Parathyroid adenoma (tissue), 2 donors: Measurements from ENCODE around the gene AMDHD2.

Experiments
- H2AFZ ChIP-seq: fragments of 300-600 bp; sonication (generic); one replicate; pipeline ENCODE4 v1.7.0; 2017; ENCODE audit warnings: antibody characterized with exemption, mild to moderate bottlenecking
- H3K27ac ChIP-seq: fragments of 300-600 bp; sonication (generic); one replicate; pipeline ENCODE4 v1.7.0; 2017
- H3K27me3 ChIP-seq: fragments of 300-600 bp; sonication (generic); one replicate; pipeline ENCODE4 v1.7.0; 2017; ENCODE audit warnings: low read length; ENCODE audit not compliant: control insufficient read depth, insufficient read depth
- H3K36me3 ChIP-seq: fragments of 300-600 bp; sonication (generic); one replicate; pipeline ENCODE4 v1.7.0; 2017; ENCODE audit warnings: low read length; ENCODE audit not compliant: control insufficient read depth, insufficient read depth
- H3K4me1 ChIP-seq: fragments of 300-600 bp; sonication (generic); one replicate; pipeline ENCODE4 v1.7.0; 2017; ENCODE audit warnings: control low read depth
- H3K4me2 ChIP-seq: fragments of 300-600 bp; sonication (generic); one replicate; pipeline ENCODE4 v1.7.0; 2017; ENCODE audit warnings: low read length
- H3K4me3 ChIP-seq: fragments of 300-600 bp; sonication (generic); one replicate; pipeline ENCODE4 v1.7.0; 2017; ENCODE audit warnings: low read depth, low read length
- H3K79me2 ChIP-seq: fragments of 300-600 bp; sonication (generic); one replicate; pipeline ENCODE4 v1.7.0; 2017; ENCODE audit warnings: control low read depth
- H3K9ac ChIP-seq: fragments of 300-600 bp; sonication (generic); one replicate; pipeline ENCODE4 v1.7.0; 2017; ENCODE audit warnings: mild to moderate bottlenecking
- H3K9me3 ChIP-seq: fragments of 300-600 bp; sonication (generic); one replicate; pipeline ENCODE4 v1.7.0; 2017; ENCODE audit warnings: low read length; ENCODE audit not compliant: control insufficient read depth
- TF ChIP-seq, protein P1 (sequence below): fragments of 300-600 bp; sonication (generic); IDR thresholded peaks from one replicate; pipeline ENCODE4 v1.7.0; 2017; ENCODE audit warnings: antibody characterized with exemption, mild to moderate bottlenecking
- donor health status: primary hyperparathyroidism.

Gene AMDHD2

DNA sequence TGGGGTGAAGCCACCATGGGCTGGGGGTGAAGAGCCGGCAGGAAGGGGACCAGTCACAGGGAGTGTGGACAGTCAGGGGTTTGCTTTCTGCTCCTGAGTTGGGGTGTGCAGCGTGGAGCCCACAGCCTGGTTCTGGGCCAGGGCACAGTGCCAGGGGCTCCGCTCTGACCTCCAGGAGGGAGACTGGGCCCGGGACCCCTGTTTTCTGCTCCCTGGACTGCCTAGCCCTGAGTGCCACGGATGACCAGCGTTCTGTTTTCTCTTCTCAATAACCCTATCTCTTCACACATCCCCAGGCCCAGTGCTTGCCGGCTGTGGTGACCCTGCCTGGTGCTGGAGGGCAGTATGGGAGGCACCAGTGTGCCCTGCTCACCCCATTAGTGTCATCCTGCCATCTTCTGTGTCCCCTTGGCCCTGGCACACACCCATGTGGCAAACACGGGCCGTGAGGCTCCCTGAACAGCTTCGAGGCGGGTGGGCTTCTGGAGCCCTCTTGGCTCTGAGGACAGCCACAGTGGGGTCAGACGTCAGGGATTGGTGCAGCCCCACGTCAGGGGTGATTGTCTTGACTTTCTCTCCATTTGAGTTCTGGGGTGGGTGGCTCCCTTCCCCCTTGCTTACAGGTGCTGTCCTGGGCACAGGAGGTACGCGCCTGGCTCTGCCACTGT, 9.9 kb downstream of the AMDHD2 start:
- Histone ChIP-seq H3K9ac (no peak overlapping the region), H2AFZ (no peak overlapping the region), H3K9me3 (no peaks in the 10 kb centered on the region), H3K27me3 (no peaks in the 10 kb centered on the region), H3K79me2 (peaks cover 3% of the 10 kb centered on the region), H3K4me3 (no peak overlapping the region), H3K4me1 (peaks cover 3% of the 10 kb centered on the region), H3K27ac (no peak overlapping the region), H3K36me3 (no peaks in the 10 kb centered on the region), H3K4me2 (no peak overlapping the region)
- TF ChIP-seq, protein P1, sequence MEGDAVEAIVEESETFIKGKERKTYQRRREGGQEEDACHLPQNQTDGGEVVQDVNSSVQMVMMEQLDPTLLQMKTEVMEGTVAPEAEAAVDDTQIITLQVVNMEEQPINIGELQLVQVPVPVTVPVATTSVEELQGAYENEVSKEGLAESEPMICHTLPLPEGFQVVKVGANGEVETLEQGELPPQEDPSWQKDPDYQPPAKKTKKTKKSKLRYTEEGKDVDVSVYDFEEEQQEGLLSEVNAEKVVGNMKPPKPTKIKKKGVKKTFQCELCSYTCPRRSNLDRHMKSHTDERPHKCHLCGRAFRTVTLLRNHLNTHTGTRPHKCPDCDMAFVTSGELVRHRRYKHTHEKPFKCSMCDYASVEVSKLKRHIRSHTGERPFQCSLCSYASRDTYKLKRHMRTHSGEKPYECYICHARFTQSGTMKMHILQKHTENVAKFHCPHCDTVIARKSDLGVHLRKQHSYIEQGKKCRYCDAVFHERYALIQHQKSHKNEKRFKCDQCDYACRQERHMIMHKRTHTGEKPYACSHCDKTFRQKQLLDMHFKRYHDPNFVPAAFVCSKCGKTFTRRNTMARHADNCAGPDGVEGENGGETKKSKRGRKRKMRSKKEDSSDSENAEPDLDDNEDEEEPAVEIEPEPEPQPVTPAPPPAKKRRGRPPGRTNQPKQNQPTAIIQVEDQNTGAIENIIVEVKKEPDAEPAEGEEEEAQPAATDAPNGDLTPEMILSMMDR = no peak

DNA sequence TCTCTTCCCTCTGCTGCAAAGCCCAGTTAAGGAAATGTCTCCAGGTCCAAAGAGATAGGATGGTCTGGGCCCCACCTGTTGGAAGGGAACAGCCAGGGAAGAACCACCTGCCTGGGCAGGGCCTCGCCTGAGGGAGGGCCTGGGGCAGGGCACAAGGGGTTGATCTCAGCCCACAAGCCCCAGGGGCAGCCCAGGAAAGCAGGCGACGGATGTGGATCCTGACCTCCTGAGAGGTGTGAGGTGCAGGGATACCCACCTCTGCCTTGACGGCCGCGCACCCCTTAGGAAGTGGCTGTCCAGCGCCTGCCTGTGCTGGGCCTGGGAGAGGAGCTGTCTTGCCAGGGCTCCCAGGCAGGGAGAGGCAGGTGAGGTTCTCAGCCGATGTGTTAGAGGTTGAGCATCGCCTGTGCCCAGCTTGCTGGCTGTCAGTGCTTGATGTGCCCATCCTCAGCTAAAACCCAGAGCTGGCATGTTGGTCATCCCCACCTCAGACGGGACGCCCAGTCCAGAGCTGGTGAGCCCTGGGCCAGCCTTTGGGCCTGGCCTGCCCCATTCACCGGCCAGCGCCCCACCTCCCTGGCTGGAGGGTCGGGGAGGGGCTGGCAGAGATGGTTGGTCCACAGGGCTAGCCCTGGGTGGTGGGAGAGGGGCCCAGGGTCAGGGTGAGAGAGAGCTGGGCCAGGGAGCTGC, 10.6 kb downstream of the AMDHD2 start:
- H2AFZ ChIP-seq = no peak overlapping the region
- peaks cover 3% of the 10 kb centered on the region for H3K79me2 ChIP-seq
- H3K36me3 ChIP-seq = no peaks in the 10 kb centered on the region
- H3K27me3 ChIP-seq = no peaks in the 10 kb centered on the region
- H3K9me3 ChIP-seq = no peaks in the 10 kb centered on the region
- TF ChIP-seq, protein P1 = no peak
- peaks cover 3% of the 10 kb centered on the region for H3K4me1 ChIP-seq
- H3K4me3 ChIP-seq = no peak overlapping the region
- no peak overlapping the region for H3K9ac ChIP-seq
- H3K4me2 ChIP-seq = no peak overlapping the region
- H3K27ac ChIP-seq = peak overlapping the region; percentile 9

DNA sequence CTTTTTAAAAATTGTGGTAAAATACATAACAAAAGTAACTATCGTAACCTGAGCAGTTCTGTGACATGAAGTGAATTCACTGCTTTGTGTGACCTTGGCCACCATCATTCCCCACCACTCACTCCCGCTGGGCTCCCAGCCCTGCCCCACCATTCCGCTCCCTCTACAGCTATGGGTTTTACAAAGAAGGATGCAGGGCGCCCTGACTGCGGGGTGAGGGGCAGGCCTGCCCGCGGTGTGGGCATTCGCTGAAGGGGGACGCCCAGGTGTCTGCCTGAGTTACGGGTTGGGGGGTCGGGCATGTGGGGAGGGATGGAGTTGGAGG, 11.2 kb downstream of the AMDHD2 start, which contains the start of gene CEMP1:
Gene CEMP1 (minus strand): TSS at position 38 of the 325 bp plus-strand sequence. CDS start 335 bp downstream, outside the sequence.
- peaks cover 3% of the 10 kb centered on the region for H3K4me1 ChIP-seq
- TF ChIP-seq, protein P1 = no peak

DNA sequence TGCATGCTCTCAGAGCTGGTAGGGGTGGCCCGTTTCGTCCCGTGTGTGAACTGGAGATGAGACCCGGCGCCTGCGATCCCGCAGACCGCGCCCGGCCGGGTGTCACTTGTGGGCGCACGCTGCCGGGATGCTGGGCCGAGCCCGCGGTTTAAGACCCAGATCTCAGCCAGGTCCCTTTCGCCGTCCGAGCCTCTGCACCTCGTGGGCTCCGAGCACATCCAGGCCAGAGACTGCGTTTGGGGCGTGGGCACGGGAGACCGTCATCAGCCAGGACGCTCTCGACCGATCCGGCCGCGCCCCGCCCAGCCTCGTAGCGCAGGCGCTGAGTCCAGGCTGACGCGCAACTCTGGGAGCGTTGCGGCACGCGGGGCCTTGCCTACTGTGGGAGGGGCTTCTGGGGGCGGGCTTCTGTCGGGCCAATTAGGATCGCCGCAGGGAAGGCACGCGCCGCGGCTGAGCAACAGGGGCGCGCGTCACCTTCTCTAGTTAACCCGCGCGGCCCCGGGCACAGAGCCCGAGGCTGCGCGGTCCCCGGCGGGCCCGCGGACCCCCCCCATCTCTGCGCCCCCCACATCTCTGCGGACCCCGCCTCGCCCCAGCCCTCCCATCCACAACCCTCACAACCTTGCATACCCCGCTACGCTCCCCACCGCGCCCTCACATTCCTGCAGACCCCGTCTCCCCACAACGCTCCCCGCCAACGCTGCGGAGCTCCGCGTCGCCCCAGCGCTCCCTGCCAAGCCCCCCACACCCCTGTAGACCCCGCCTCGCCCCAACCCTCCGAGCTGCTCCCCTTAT, 11.7 kb downstream of the AMDHD2 start:
- Histone ChIP-seq H3K4me2 (peak overlapping the region; percentile 100), H3K9ac (no peak overlapping the region), H3K36me3 (no peaks in the 10 kb centered on the region), H3K27ac (peak overlapping the region; percentile 64), H3K9me3 (no peaks in the 10 kb centered on the region), H2AFZ (peak overlapping the region; percentile 90), H3K4me3 (peak overlapping the region; percentile 77), H3K79me2 (no peaks in the 10 kb centered on the region), H3K27me3 (no peaks in the 10 kb centered on the region), H3K4me1 (peaks cover 3% of the 10 kb centered on the region)
- TF ChIP-seq, protein P1 = no peak

More for the DNA sequence above, 11.2 kb downstream of the AMDHD2 start, which contains the start of gene CEMP1:
- Histone ChIP-seq H3K4me2 (peak within 1 kb of the TSS; percentile 100), H3K36me3 (no peaks in the 10 kb centered on the region), H2AFZ (peak within 1 kb of the TSS; percentile 90), H3K27me3 (no peaks in the 10 kb centered on the region), H3K27ac (peak within 1 kb of the TSS; percentile 64), H3K4me3 (peak within 1 kb of the TSS; percentile 77), H3K9me3 (no peaks in the 10 kb centered on the region), H3K9ac (no peak within 1 kb of the TSS), H3K79me2 (no peaks in the 10 kb centered on the region)
